22Rv1 (cell line): ENCODE data around the gene ZNF844.
"Not testable (repeated sequence)": the region's sequence is repeated elsewhere in the genome, so short reads cannot be mapped to it uniquely, and the experiment has no call there.

ENCODE experiments used
- H3K27ac ChIP-seq: fragments of 450-650 bp; 2 replicates; pipeline ENCODE4 v1.5.1; 2017
- CTCF ChIP-seq: fragments of 450-650 bp; IDR thresholded peaks from 2 replicates; pipeline ENCODE4 v1.5.1; 2017; ENCODE audit warnings: mild to moderate bottlenecking
- ZFX ChIP-seq: fragments of 450-650 bp; IDR thresholded peaks from 2 replicates; pipeline ENCODE4 v1.6.1; 2017; ENCODE audit warnings: antibody characterized with exemption, borderline replicate concordance

Gene ZNF844

GRCh38 chr19:12042893-12043292 is 21.6 kb upstream of the ZNF844 start:
- no peak overlapping the region for H3K27ac ChIP-seq
- TF ChIP-seq ZFX (no peak), CTCF (no peak)

GRCh38 chr19:12043752-12044422 is 20.6 kb upstream of the ZNF844 start:
- no peak overlapping the region for H3K27ac ChIP-seq
- TF ChIP-seq ZFX (no peak), CTCF (no peak)

- TF ChIP-seq CTCF (no peak), ZFX (no peak)
- H3K27ac ChIP-seq, result no peak overlapping the region
Observed at GRCh38 chr19:12047868-12048267, 16.7 kb upstream of the ZNF844 start.

GRCh38 chr19:12052091-12052496 is 12.4 kb upstream of the ZNF844 start:
- TF ChIP-seq ZFX, result no peak
- no peak for TF ChIP-seq CTCF
- peak overlapping the region; percentile 66 for H3K27ac ChIP-seq

- H3K27ac ChIP-seq, result peak within 1 kb of the TSS; percentile 66
Observed at GRCh38 chr19:12052497-12053169, 11.9 kb upstream of the ZNF844 start, which contains the start of gene ZNF878. Gene ZNF878, minus strand, starts transcription at chr19:12052961. Its CDS starts 160 bp downstream, at chr19:12052801.

GRCh38 chr19:12055784-12056183 is 8.7 kb upstream of the ZNF844 start:
- TF ChIP-seq CTCF (no peak), ZFX (no peak)
- H3K27ac ChIP-seq, result no peak overlapping the region

More at GRCh38 chr19:12052497-12053169, 11.9 kb upstream of the ZNF844 start, which contains the start of gene ZNF878:
- TF ChIP-seq CTCF (peak; percentile 36; the same call in 1 of the 2 replicates), ZFX (no peak)

GRCh38 chr19:12075538-12076139 is 11.1 kb downstream of the ZNF844 start:
- no peak overlapping the region for H3K27ac ChIP-seq
- TF ChIP-seq ZFX (no peak), CTCF (no peak)

GRCh38 chr19:12076331-12076730 is 11.8 kb downstream of the ZNF844 start:
- H3K27ac ChIP-seq, result not testable (repeated sequence)
